Measurements from ENCODE around the gene GABBR2.

GABBR2 gene

GRCh38 chr9:98635374-98635773 lies 73.4 kb downstream of the GABBR2 start:
- FAIRE-seq (no peak), DNase-seq (ENCODE audit: low spot score) (peak; percentile 60)

- FAIRE-seq = no peak
- DNase-seq (ENCODE audit: low spot score) = no peak
These were observed 73.9 kb downstream of the GABBR2 start for GRCh38 chr9:98634685-98635336.

- no peak for DNase-seq (ENCODE audit: low spot score)
- no peak for FAIRE-seq
These were observed 75.9 kb downstream of the GABBR2 start for GRCh38 chr9:98632839-98633238.

- FAIRE-seq (no peak), DNase-seq (ENCODE audit: low spot score) (no peak)
These were observed 81.4 kb downstream of the GABBR2 start for GRCh38 chr9:98627296-98627695.

- FAIRE-seq = no peak
These were observed 83.0 kb downstream of the GABBR2 start for GRCh38 chr9:98625728-98626127.

DNA sequence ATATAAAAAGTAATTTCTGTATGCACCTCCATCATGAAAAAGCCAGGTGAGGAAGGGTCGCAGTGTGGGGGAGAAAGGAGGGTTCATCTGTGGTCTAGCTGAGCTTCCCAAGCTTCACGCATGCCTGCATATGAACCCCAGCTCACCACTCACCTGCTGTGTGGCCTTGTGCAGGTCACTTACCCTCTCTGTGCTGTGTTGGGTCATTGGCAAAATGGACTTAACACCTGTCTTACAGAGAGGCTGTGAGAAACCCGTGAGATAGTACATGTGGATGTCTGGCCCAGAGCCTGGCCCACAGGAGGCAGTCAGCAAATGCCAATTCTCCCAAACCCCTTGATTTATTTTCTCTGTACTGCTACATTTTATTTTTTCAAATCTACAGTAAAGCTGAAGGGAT lies 88.9 kb downstream of the GABBR2 start:
- FAIRE-seq (no peak), DNase-seq (ENCODE audit: low spot score) (no peak)

More at GRCh38 chr9:98625728-98626127, 83.0 kb downstream of the GABBR2 start:
- no peak for DNase-seq (ENCODE audit: low spot score)

DNA sequence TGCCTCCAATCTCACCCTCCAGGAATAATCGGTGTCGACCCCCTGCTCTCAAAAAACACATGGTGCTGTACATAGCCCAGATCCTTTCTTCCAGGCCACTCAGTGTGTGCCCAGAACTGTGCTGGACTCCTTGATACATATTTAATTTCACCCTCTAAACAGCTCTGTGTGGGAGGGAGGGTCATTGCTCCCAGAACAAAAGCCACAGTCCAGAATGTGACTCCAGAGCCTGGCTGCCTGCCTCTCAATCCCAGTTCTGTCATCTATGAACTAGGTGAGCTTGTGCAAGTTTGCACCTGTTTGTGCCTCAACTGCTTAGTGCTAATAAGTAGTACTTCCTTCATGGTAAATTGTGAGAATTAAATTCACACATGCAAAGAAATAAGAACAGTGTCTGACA lies 93.1 kb downstream of the GABBR2 start:
- FAIRE-seq (no peak), DNase-seq (ENCODE audit: low spot score) (no peak)

- no peak for FAIRE-seq
- DNase-seq (ENCODE audit: low spot score) = no peak
These were observed 93.8 kb downstream of the GABBR2 start for GRCh38 chr9:98614941-98615340.

DNA sequence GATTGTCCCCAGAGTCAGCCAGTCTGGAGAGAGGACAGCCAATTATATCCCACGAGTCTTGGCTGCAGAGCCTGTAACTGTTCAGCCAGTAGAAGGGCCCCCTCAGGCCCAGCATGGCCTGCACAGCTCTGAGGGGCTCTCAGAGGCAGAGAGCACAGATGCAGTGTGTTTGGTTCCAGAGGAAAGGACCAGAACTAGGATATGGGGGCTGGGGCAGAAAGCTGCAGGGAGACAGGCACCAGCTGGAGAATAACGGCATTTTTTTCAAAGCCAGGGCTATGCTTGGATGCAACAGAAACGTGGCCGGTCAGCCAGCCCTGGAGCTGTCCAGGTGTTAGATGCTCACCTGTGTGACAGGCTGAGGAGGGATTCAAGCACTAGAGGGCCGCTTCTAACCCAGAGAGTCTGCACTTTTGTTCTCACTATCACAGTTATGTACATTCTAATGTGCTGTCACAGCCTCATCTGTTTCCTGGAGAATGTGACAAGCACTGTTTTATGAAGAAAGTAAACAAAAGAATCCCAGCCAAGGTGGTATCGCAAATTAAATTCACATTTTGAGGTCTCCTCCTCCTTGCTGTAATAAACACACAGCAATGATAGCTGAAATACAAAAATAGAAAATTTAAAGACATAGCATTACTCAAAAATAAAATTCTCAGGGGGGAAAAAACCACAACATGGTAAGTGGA lies 96.5 kb downstream of the GABBR2 start:
- DNase-seq (ENCODE audit: low spot score) = no peak

GRCh38 chr9:98611319-98611718 lies 97.4 kb downstream of the GABBR2 start:
- FAIRE-seq (no peak), DNase-seq (ENCODE audit: low spot score) (no peak)

More for the DNA sequence above, 96.5 kb downstream of the GABBR2 start:
- no peak for FAIRE-seq

DNA sequence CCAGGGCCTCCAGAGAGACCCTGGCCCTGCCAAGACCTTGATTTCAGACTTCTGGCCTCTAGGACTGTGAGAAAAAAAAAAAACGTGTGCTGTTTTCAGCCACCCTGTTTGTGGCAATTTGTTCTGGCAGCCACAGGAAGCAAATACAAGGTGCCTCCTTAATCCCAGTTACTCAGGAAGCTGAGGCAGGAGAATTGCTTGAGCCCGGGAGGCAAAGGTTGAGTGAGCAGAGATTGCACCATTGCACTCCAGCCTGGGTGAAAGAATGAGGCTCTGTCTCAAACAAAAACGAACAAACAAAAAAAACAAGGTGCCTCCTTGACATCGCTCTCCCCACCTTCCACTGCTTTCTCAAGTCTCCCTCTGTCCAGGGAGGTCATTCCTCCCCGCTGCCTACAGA lies 98.0 kb downstream of the GABBR2 start:
- FAIRE-seq (no peak), DNase-seq (ENCODE audit: low spot score) (no peak)

DNA sequence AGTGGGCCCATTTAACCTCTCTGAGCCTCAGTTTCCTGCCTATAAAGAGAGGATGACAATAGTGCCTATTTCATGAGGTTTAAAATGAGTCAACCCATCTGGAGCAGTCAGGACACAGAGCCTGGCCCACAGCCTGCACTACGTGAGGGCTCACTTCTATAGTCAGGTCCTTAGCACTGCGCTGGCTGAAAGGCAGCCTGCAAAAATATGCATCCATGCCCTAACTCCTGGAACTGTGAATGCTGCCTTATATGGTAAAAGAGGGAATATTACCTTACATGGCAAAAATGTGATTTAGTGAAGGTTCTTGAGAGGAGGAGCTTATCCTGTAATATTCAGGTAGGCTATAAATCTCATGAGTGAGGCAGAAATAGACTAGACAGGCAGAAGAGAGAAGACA lies 98.5 kb downstream of the GABBR2 start:
- FAIRE-seq (no peak), DNase-seq (ENCODE audit: low spot score) (no peak)

GRCh38 chr9:98609646-98610045 lies 99.1 kb downstream of the GABBR2 start:
- DNase-seq (ENCODE audit: low spot score) (no peak), FAIRE-seq (no peak)

DNA sequence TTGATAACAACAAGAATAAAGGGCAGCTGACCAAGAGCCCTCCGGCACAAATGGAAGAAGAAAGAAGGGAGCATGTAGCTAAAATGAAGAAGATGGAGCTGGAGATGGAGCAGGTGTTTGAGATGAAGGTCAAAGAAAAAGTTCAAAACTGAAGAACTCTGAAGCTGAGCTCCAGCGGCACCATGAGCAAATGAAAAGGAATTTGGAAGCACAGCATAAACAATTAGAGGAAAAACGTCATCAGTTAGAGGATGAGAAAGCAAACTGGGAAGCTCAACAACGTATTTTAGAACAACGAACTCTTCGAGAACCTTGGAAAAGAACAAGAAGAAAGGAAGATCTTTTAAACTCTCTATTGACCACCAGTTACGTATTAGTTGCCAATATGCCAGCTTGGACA lies 100.9 kb downstream of the GABBR2 start:
- DNase-seq (ENCODE audit: low spot score) (no peak), FAIRE-seq (no peak)

GRCh38 chr9:98607152-98607551 lies 101.6 kb downstream of the GABBR2 start:
- DNase-seq (ENCODE audit: low spot score) = no peak
- no peak for FAIRE-seq

DNA sequence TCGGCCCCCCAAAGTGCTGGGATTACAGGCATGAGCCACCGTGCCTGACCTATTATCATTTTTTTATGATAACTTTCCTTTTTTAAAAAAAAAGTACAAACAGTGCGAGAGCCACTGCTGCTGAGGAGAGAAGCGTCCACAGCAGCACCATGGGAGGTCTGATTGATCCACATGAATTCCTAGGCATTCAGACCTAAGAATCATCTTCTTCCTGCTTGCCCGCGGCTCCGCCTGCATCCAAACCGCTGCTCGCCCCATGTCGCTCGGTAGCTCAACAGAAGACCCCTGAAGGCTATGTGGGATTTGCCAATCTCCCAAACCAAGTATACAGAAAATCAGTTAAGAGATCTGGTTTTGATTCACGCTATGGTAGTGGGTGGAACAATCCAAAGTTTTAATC lies 102.0 kb downstream of the GABBR2 start:
- no peak for DNase-seq (ENCODE audit: low spot score)
- no peak for FAIRE-seq

GRCh38 chr9:98605116-98605515 lies 103.6 kb downstream of the GABBR2 start:
- no peak for DNase-seq (ENCODE audit: low spot score)
- no peak for FAIRE-seq

- DNase-seq (ENCODE audit: low spot score) = no peak
- FAIRE-seq = no peak
These were observed 104.8 kb downstream of the GABBR2 start for GRCh38 chr9:98603821-98604383.

GRCh38 chr9:98602839-98603500 lies 105.8 kb downstream of the GABBR2 start:
- FAIRE-seq = no peak
- no peak for DNase-seq (ENCODE audit: low spot score)

- no peak for FAIRE-seq
- DNase-seq (ENCODE audit: low spot score) = no peak
These were observed 108.1 kb downstream of the GABBR2 start for GRCh38 chr9:98600631-98601030.

GRCh38 chr9:98599566-98600216 lies 109.0 kb downstream of the GABBR2 start:
- no peak for FAIRE-seq

GRCh38 chr9:98598861-98599260 lies 109.9 kb downstream of the GABBR2 start:
- DNase-seq (ENCODE audit: low spot score) = no peak
- no peak for FAIRE-seq

More at GRCh38 chr9:98599566-98600216, 109.0 kb downstream of the GABBR2 start:
- no peak for DNase-seq (ENCODE audit: low spot score)

All from RCC 7860 (cell line).